OCI-LY7 (cell line): ENCODE results near the gene ZNF503. TPM values are rescaled to one million over a fixed set of nuclear protein-coding genes. Genes with fewer than 3 reads are reported as not detected.
"Not testable (repeated sequence)": the region's sequence is repeated elsewhere in the genome, so short reads cannot be mapped to it uniquely, and the experiment has no call there.

Source experiments
- BruUV-seq: library from RNA; stranded (reverse); fragments of 400-500 nt; replicated peaks from 2 replicates; lab custom pipeline; 2021; lab: Mats Ljungman, UMichigan
- CTCF ChIA-PET: fragments of 300-600 bp; sonication (Branson Sonifier 250); formaldehyde crosslinking; loops from one replicate; lab custom pipeline; 2022; ENCODE audit warnings: antibody characterized with exemption; ENCODE audit not compliant: unreplicated experiment; lab: Charles Lee
- POLR2A ChIA-PET: fragments of 300-600 bp; sonication (Branson Sonifier 250); formaldehyde crosslinking; loops from one replicate; lab custom pipeline; 2022; ENCODE audit warnings: antibody characterized with exemption; lab: Charles Lee
- DNase-seq: peaks from one replicate; pipeline ENCODE4 v3.0.0-alpha.2; 2015; ENCODE audit warnings: low spot score
- H2AFZ ChIP-seq: fragments of 200-600 bp; sonication (generic), shearing (Covaris generic); 2 replicates; pipeline ENCODE4 v1.6.1; 2014; ENCODE audit warnings: mild to moderate bottlenecking, antibody characterized with exemption, low read length, moderate library complexity
- H3K27ac ChIP-seq: fragments of 200-600 bp; sonication (generic); 2 replicates; pipeline ENCODE4 v1.5.1; 2014; ENCODE audit warnings: mixed run types, low read depth, mild to moderate bottlenecking, moderate library complexity, low read length, inconsistent platforms; ENCODE audit not compliant: poor library complexity, severe bottlenecking
- H3K36me3 ChIP-seq: fragments of 200-600 bp; sonication (generic); 2 replicates; pipeline ENCODE4 v1.6.1; 2014; ENCODE audit warnings: mild to moderate bottlenecking, antibody characterized with exemption, low read length, moderate library complexity, mixed read lengths; ENCODE audit not compliant: insufficient read depth
- H3K4me1 ChIP-seq: fragments of 200-600 bp; sonication (generic); 2 replicates; pipeline ENCODE4 v1.5.1; 2014; ENCODE audit warnings: mild to moderate bottlenecking, low read length; ENCODE audit not compliant: insufficient read depth, poor library complexity, severe bottlenecking
- H3K4me2 ChIP-seq: fragments of 200-600 bp; sonication (generic); 2 replicates; pipeline ENCODE4 v1.6.1; 2014; ENCODE audit warnings: mild to moderate bottlenecking, low read length
- H3K4me3 ChIP-seq: fragments of 200-600 bp; sonication (generic); 2 replicates; pipeline ENCODE4 v1.5.1; 2014; ENCODE audit warnings: mild to moderate bottlenecking, low read depth, low read length; ENCODE audit not compliant: poor library complexity, severe bottlenecking
- H3K79me2 ChIP-seq: fragments of 200-600 bp; sonication (generic); 2 replicates; pipeline ENCODE4 v1.6.1; 2016; ENCODE audit warnings: low read depth, mild to moderate bottlenecking, low read length, moderate library complexity, mixed read lengths; ENCODE audit not compliant: insufficient read depth
- H3K9me2 ChIP-seq: fragments of 200-600 bp; sonication (generic); 2 replicates; pipeline ENCODE4 v1.6.1; 2016; ENCODE audit warnings: mild to moderate bottlenecking, low read length, mixed read lengths; ENCODE audit not compliant: insufficient read depth
- H3K9me3 ChIP-seq: fragments of 200-600 bp; sonication (generic); 2 replicates; pipeline ENCODE4 v1.6.1; 2014; ENCODE audit warnings: mild to moderate bottlenecking, mixed run types, low read length, mixed read lengths
- H4K20me1 ChIP-seq: fragments of 200-600 bp; sonication (generic); 2 replicates; pipeline ENCODE4 v1.6.1; 2014; ENCODE audit warnings: mild to moderate bottlenecking, antibody characterized with exemption, low read length, moderate library complexity, mixed read lengths; ENCODE audit not compliant: insufficient read depth
- CTCF ChIP-seq: fragments of 200-600 bp; sonication (generic); conservative IDR thresholded peaks from 2 replicates; pipeline ENCODE4 v1.5.1; 2014; ENCODE audit warnings: mild to moderate bottlenecking, antibody characterized with exemption, low read length, moderate library complexity, mixed read lengths
- EZH2phosphoT487 ChIP-seq: fragments of 200-600 bp; sonication (generic); IDR thresholded peaks from 2 replicates; pipeline ENCODE4 v1.6.1; 2018; ENCODE audit warnings: low read depth, borderline replicate concordance, mild to moderate bottlenecking, mixed run types, antibody characterized with exemption, low read length, moderate library complexity, mixed read lengths
- intact Hi-C: fragments of 100-400 bp; cut with micrococcal nuclease; formaldehyde crosslinking; loops from one replicate; pipeline ENCODE4 v1.10.0; 2022; ENCODE audit not compliant: unreplicated experiment
- total RNA-seq, 2 experiments: library from RNA; depleted of rRNA in 1 of 2; stranded (reverse); fragments of >200 nt in 1 of 2; shearing (Covaris generic) in 1 of 2; gene quantifications; 2 replicates each; pipeline ENCODE4 v1.2.3, GENCODE V29; 2014 to 2022

Gene ZNF503
- total RNA-seq, 2 experiments from 2014 or later, result not detected

DNA sequence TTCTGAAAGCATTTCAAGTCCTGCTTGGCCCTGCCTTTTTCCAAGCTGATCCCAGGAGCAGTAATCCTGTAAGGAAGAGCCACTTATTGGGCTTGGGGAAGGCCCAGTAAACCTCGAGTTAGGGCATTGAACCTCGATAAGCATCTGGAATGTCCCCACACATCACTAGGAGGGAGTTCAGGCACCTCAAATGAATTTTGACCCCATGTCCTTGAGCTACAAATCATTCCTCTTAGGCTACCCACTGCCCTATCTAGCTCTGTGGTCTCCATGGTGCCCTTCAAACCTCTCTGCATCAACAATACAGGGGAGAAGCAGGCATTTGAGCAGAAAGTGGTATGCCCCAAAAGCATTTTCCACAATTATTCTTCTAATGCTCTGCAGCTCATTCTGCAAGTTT lies 33.7 kb downstream of the ZNF503 start:
- intact Hi-C loops, result no loop called here

GRCh38 chr10:75367021-75367487 lies 34.5 kb downstream of the ZNF503 start:
- Histone ChIP-seq H3K27ac (no peak overlapping the region), H3K36me3 (no peaks in the 10 kb centered on the region), H3K4me1 (no peaks in the 10 kb centered on the region), H3K9me2 (no peaks in the 10 kb centered on the region), H3K9me3 (no peaks in the 10 kb centered on the region), H2AFZ (no peak overlapping the region), H3K79me2 (no peaks in the 10 kb centered on the region), H3K4me3 (no peak overlapping the region), H4K20me1 (no peaks in the 10 kb centered on the region), H3K4me2 (no peak overlapping the region)
- no TSS peak for BruUV-seq
- ChIA-PET CTCF (no interaction called here), POLR2A (no interaction called here)
- intact Hi-C loops, result no loop called here
- no peak for DNase-seq
- TF ChIP-seq CTCF (no peak), EZH2phosphoT487 (no peak)

More for the DNA sequence above, 33.7 kb downstream of the ZNF503 start:
- Histone ChIP-seq H3K79me2 (no peaks in the 10 kb centered on the region), H3K27ac (no peak overlapping the region), H3K9me2 (no peaks in the 10 kb centered on the region), H3K4me3 (no peak overlapping the region), H3K9me3 (no peaks in the 10 kb centered on the region), H4K20me1 (no peaks in the 10 kb centered on the region), H3K4me1 (no peaks in the 10 kb centered on the region), H3K36me3 (no peaks in the 10 kb centered on the region), H2AFZ (no peak overlapping the region), H3K4me2 (no peak overlapping the region)
- ChIA-PET CTCF (no interaction called here), POLR2A (no interaction called here)
- BruUV-seq, result no TSS peak
- no peak for DNase-seq
- TF ChIP-seq EZH2phosphoT487, result no peak
- no peak for TF ChIP-seq CTCF

- ChIA-PET CTCF (no interaction called here), POLR2A (no interaction called here)
- no peak for TF ChIP-seq CTCF
- TF ChIP-seq EZH2phosphoT487, result no peak
- H2AFZ ChIP-seq, result no peak overlapping the region
- H3K27ac ChIP-seq, result no peak overlapping the region
- no peaks in the 10 kb centered on the region for H3K4me1 ChIP-seq
- H3K9me3 ChIP-seq, result no peaks in the 10 kb centered on the region
- DNase-seq, result no peak
- no TSS peak for BruUV-seq
- no peaks in the 10 kb centered on the region for H3K36me3 ChIP-seq
- no peak overlapping the region for H3K4me3 ChIP-seq
- H4K20me1 ChIP-seq, result no peaks in the 10 kb centered on the region
- intact Hi-C loops, result no loop called here
- H3K79me2 ChIP-seq, result no peaks in the 10 kb centered on the region
- H3K9me2 ChIP-seq, result no peaks in the 10 kb centered on the region
- H3K4me2 ChIP-seq, result no peak overlapping the region
Measured at GRCh38 chr10:75363431-75363830, 38.1 kb downstream of the ZNF503 start.

DNA sequence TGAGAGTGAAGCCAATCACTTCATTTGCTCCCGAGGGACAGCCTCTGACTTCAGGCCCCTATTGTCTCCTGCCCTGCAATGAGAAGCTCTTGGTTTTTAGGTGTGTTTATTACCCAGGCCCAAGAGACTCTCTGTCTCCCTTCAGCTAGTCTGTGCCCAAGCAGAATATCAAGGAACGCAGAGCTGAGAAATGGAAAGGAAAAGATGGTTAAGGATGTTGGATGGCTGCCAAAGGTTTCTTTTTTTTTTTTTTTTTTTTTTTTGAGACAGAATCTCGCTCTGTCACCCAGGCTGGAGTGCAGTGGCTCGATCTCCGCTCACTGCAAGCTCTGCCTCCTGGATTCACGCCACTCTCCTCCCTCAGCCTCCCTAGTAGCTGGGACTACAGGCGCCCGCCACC lies 41.7 kb downstream of the ZNF503 start:
- CTCF ChIA-PET, H3K9me2 ChIP-seq, H3K9me3 ChIP-seq, H4K20me1 ChIP-seq, H3K36me3 ChIP-seq, H3K79me2 ChIP-seq, H3K4me2 ChIP-seq, H3K4me3 ChIP-seq, DNase-seq, intact Hi-C loops, H3K27ac ChIP-seq, H3K4me1 ChIP-seq, H2AFZ ChIP-seq, BruUV-seq: not testable (repeated sequence)
- POLR2A ChIA-PET, result interaction anchor here (0.6 to 0.7 kb wide), 3 partner anchors 9 to 822 kb away, joined by 3 to 10 read pairs (median 4); no protein-coding TSS in a partner anchor
